Erythroblast (primary cell): ENCODE data around the gene MBTPS1.

ENCODE experiments used
- GATA1 ChIP-seq: IDR thresholded peaks from 2 replicates; pipeline ENCODE4 v1.6.1; 2011; ENCODE audit warnings: low read depth, mild to moderate bottlenecking, control low read depth, low read length, moderate library complexity
- POLR2A ChIP-seq: IDR thresholded peaks from 2 replicates; pipeline ENCODE4 v1.6.1; 2011; ENCODE audit warnings: mild to moderate bottlenecking, low read length

GRCh38 chr16:84075376-84075775 is 41.4 kb downstream of the MBTPS1 start:
- TF ChIP-seq POLR2A (no peak), GATA1 (no peak)
